Upper lobe of right lung (tissue), 1 donor: ENCODE results near the gene MAP3K20. TPM values are rescaled to one million over a fixed set of nuclear protein-coding genes. Genes with fewer than 3 reads are reported as not detected.
A peak's percentile ranks its signal among the peaks of the same experiment; 100 is the strongest.

Source experiments
- ATAC-seq: fragments of 200-7000 bp; cut with Tn5 transposase; one replicate; pipeline ENCODE4 v1.9.1; 2020; ENCODE audit warnings: mild to moderate bottlenecking, moderate library complexity
- DNase-seq: peaks from one replicate; pipeline ENCODE4 v3.0.0-alpha.2; 2020
- H3K27ac ChIP-seq: fragments of 200-600 bp; one replicate; pipeline ENCODE4 v1.8.0; 2022
- H3K27me3 ChIP-seq: fragments of 200-600 bp; one replicate; pipeline ENCODE4 v1.8.0; 2022; ENCODE audit warnings: mild to moderate bottlenecking
- H3K36me3 ChIP-seq: fragments of 200-600 bp; one replicate; pipeline ENCODE4 v1.8.0; 2022
- H3K4me1 ChIP-seq: fragments of 200-600 bp; one replicate; pipeline ENCODE4 v1.8.0; 2022
- H3K4me3 ChIP-seq: fragments of 200-600 bp; one replicate; pipeline ENCODE4 v1.8.0; 2022; ENCODE audit warnings: mild to moderate bottlenecking
- H3K9me3 ChIP-seq: fragments of 200-600 bp; one replicate; pipeline ENCODE4 v1.8.0; 2022
- intact Hi-C: fragments of 100-400 bp; cut with DNase I; formaldehyde crosslinking; loops from one replicate; pipeline ENCODE4 v1.11.0; 2022
- total RNA-seq: library from RNA; stranded (reverse); fragmentation: NEBNext Ultra II Directional; extraction: Animal tissue kit (Norgen Biotek cat#: 25700); gene quantifications from one replicate; pipeline ENCODE4 v1.2.1, GENCODE V29; 2021
- TF ChIP-seq, protein P1 (sequence below): fragments of 200-600 bp; IDR thresholded peaks from one replicate; pipeline ENCODE4 v1.8.0; 2022; ENCODE audit warnings: antibody characterized with exemption
- donor health status: DM: no; HTN: yes; CAD: no; lungs with severe emphysema.

MAP3K20 gene
- total RNA-seq, 1 donor from 2014 or later = 52.0 TPM

DNA sequence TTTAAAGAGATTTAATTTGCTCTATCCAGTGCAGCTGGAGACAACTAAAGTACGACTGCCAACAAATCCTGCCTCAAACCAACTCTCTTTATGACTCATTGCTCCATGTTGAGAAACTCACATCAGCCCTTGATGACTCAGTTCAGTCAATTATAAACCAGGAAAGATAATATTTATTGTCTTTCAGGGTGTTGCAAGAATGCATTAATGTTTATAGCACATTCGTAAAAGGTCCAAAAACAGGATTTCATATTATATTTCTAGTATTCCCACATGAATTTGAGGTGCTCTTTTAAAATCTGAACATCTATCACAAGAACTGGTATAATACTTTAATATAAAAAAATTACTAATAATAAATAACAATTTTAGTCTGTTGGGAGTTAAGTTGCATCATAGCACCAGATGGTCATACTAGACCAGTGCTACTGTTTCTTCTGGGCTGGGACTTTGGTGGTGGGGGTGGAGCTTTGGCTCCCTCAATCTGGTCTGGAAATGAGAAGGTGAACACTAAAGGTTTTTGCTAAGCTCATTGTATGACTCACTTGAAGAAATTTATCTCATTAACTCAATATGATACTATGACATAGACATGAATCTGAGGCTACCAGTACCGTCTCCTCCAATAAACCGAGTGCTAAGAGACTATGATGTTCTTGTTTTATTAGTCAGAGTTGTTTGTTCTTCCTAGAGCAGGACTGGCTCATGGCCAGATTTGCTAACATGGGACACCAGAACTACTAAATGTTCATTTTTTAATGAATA lies 26.6 kb upstream of the MAP3K20 start:
- TF ChIP-seq, protein P1, sequence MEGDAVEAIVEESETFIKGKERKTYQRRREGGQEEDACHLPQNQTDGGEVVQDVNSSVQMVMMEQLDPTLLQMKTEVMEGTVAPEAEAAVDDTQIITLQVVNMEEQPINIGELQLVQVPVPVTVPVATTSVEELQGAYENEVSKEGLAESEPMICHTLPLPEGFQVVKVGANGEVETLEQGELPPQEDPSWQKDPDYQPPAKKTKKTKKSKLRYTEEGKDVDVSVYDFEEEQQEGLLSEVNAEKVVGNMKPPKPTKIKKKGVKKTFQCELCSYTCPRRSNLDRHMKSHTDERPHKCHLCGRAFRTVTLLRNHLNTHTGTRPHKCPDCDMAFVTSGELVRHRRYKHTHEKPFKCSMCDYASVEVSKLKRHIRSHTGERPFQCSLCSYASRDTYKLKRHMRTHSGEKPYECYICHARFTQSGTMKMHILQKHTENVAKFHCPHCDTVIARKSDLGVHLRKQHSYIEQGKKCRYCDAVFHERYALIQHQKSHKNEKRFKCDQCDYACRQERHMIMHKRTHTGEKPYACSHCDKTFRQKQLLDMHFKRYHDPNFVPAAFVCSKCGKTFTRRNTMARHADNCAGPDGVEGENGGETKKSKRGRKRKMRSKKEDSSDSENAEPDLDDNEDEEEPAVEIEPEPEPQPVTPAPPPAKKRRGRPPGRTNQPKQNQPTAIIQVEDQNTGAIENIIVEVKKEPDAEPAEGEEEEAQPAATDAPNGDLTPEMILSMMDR = no peak
- peak; percentile 79 for ATAC-seq
- DNase-seq = no peak
- H3K4me3 ChIP-seq = no peak overlapping the region
- H3K27me3 ChIP-seq = no peaks in the 10 kb centered on the region
- intact Hi-C loops = no loop called here
- peaks cover 14% of the 10 kb centered on the region for H3K4me1 ChIP-seq
- no peaks in the 10 kb centered on the region for H3K9me3 ChIP-seq
- peak overlapping the region; percentile 43 for H3K27ac ChIP-seq
- H3K36me3 ChIP-seq = no peaks in the 10 kb centered on the region

DNA sequence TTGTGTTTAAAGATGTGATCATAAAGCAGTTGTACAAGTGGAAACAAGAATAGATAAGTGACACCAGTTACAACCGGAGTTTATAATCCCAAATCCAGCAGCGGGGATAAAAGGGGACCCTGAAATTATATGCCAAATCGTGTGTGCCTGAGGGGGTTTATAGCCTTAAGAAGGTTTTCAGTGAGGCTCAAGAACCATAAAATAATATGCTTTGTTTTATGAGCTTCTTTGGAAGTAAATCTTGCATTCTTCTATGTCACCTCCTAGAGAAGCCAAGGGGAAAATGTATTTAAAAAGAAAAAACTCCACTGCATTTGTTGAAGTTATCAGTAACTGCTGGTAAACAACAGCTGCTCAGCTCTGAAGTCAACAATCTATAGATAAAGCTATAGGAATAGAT lies 25.8 kb upstream of the MAP3K20 start:
- TF ChIP-seq, protein P1 = no peak
- no peaks in the 10 kb centered on the region for H3K9me3 ChIP-seq
- peaks cover 14% of the 10 kb centered on the region for H3K4me1 ChIP-seq
- H3K27ac ChIP-seq = peak overlapping the region; percentile 43
- H3K36me3 ChIP-seq = no peaks in the 10 kb centered on the region
- intact Hi-C loops = no loop called here
- H3K27me3 ChIP-seq = no peaks in the 10 kb centered on the region
- no peak overlapping the region for H3K4me3 ChIP-seq
- no peak for ATAC-seq
- no peak for DNase-seq

DNA sequence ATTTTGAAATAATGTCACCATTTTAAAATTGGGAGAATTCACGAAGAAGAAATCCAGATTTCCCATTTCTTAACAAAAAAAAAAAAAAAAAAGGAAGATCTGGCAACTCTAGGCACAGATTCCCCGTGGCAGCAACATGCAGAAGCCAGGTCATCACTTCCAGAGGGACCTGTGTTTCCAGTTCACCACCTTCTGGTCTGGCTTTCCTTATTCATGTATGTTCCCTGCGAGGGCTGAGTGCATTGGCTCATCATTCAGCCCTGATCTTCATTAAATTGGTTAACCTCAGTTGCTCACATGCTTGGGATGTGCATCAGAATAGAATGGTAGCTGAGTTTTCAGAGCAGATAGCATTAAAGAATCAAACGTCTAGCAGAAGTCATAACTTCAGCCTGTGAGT lies 25.0 kb upstream of the MAP3K20 start:
- ATAC-seq (no peak), DNase-seq (no peak)
- Histone ChIP-seq H3K27me3 (no peaks in the 10 kb centered on the region), H3K36me3 (no peaks in the 10 kb centered on the region), H3K4me3 (no peak overlapping the region), H3K9me3 (no peaks in the 10 kb centered on the region), H3K27ac (no peak overlapping the region), H3K4me1 (peaks cover 14% of the 10 kb centered on the region)
- intact Hi-C loops = no loop called here
- TF ChIP-seq, protein P1 = no peak

DNA sequence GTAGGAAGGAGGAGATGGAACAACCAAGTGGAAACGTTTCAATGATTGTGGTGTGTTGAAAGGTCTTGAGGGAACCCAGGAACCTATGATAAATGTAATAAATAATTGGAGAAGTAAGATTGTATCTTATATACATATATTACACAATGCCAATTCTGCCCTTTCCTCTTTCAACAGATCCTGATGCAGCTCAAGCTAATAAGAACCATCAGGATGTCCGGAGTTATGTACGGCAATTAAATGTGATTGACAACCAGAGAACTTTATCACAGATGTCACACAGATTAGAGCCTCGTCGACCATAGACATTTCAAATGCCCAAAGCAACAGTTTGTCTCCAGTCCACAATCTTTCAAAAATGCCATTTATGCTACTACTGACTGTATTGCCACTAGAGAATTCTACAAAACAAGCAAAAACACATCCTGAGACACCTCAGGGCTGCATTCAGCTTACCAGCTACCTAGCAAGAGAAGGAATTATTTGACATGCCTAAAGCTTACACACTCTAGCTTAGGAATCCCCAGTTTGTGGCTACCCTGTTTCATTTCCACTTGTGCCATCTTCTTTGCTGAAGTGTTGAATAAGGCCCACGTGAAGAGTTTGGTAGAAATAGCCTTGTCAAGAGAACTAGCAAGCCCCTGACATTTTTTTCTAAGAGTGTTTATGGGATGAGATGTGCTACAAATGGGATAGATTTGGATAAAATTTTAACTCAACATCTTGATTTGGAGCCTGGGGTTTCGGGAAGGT lies 24.0 kb upstream of the MAP3K20 start:
- peak; percentile 19 for ATAC-seq
- DNase-seq = no peak
- no peaks in the 10 kb centered on the region for H3K36me3 ChIP-seq
- intact Hi-C loops = no loop called here
- no peak overlapping the region for H3K4me3 ChIP-seq
- TF ChIP-seq, protein P1 = no peak
- no peaks in the 10 kb centered on the region for H3K9me3 ChIP-seq
- peaks cover 14% of the 10 kb centered on the region for H3K4me1 ChIP-seq
- H3K27me3 ChIP-seq = no peaks in the 10 kb centered on the region
- H3K27ac ChIP-seq = no peak overlapping the region

DNA sequence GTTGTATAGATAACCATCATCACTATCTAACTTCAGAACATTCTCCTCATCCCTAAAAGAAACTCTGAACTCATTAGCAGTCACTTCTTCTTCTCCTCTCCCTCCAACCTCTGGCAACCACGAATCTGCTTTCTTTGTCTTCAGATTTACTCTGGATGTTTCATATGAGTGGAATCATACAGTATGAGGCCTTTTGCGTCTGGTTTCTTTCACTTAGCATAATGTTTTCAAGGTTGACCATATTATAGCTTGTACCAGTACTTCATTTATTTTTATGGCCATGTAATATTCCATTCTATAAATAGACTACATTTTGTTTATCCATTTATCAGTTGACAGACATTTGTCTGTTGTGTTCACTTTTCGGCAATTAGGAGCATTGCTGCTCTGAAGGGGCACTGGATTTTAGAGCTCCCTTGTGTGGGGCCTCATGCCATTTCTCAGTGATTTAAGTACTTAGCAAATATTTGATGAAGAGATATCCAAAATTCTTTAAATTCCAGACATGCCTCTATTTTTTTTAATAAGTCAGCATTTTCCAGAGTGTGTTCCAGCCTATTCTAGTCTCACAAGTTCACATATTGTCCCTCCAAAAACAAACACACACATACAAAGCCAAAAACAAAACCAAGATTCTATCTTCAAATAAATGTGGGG lies 22.5 kb upstream of the MAP3K20 start:
- Histone ChIP-seq H3K9me3 (no peaks in the 10 kb centered on the region), H3K4me1 (peaks cover 14% of the 10 kb centered on the region), H3K36me3 (no peaks in the 10 kb centered on the region), H3K4me3 (no peak overlapping the region), H3K27ac (no peak overlapping the region), H3K27me3 (no peaks in the 10 kb centered on the region)
- ATAC-seq = peak; percentile 14
- intact Hi-C loops = no loop called here
- DNase-seq = no peak
- TF ChIP-seq, protein P1 = no peak
